Left forelimb (tissue), 1 donor: ENCODE results near the gene ITGA8.
"Not testable (repeated sequence)": the region's sequence is repeated elsewhere in the genome, so short reads cannot be mapped to it uniquely, and the experiment has no call there.

Experiments used
- DNase-seq: peaks from one replicate; pipeline ENCODE4 v3.0.0-alpha.2; 2018; ENCODE audit warnings: low spot score

ITGA8 gene

GRCh38 chr10:15557168-15557567 is 162.6 kb downstream of the ITGA8 start:
- not testable (repeated sequence) for DNase-seq

GRCh38 chr10:15550950-15551349 is 168.8 kb downstream of the ITGA8 start:
- no peak for DNase-seq

- no peak for DNase-seq
Measured at GRCh38 chr10:15548331-15548730, 171.4 kb downstream of the ITGA8 start.

GRCh38 chr10:15546606-15547005 is 173.1 kb downstream of the ITGA8 start:
- DNase-seq, result no peak

- DNase-seq, result no peak
Measured at GRCh38 chr10:15545884-15546283, 173.8 kb downstream of the ITGA8 start.

GRCh38 chr10:15545266-15545665 is 174.5 kb downstream of the ITGA8 start:
- no peak for DNase-seq

GRCh38 chr10:15543994-15544393 is 175.7 kb downstream of the ITGA8 start:
- no peak for DNase-seq

GRCh38 chr10:15542817-15543216 is 176.9 kb downstream of the ITGA8 start:
- DNase-seq, result no peak

GRCh38 chr10:15541376-15541775 is 178.3 kb downstream of the ITGA8 start:
- DNase-seq, result no peak

GRCh38 chr10:15540727-15541126 is 179.0 kb downstream of the ITGA8 start:
- DNase-seq, result no peak

- no peak for DNase-seq
Measured at GRCh38 chr10:15539262-15539661, 180.5 kb downstream of the ITGA8 start.

GRCh38 chr10:15534928-15535538 is 184.7 kb downstream of the ITGA8 start:
- DNase-seq, result not testable (repeated sequence)

GRCh38 chr10:15531927-15532722 is 187.6 kb downstream of the ITGA8 start:
- DNase-seq, result no peak

GRCh38 chr10:15528859-15529239 is 190.9 kb downstream of the ITGA8 start:
- DNase-seq, result no peak

GRCh38 chr10:15526754-15527153 is 193.0 kb downstream of the ITGA8 start:
- DNase-seq, result no peak

GRCh38 chr10:15521328-15521903 is 198.3 kb downstream of the ITGA8 start:
- no peak for DNase-seq

GRCh38 chr10:15518250-15518649 is 201.5 kb downstream of the ITGA8 start:
- DNase-seq, result no peak

GRCh38 chr10:15516256-15517085 is 203.3 kb downstream of the ITGA8 start:
- DNase-seq, result no peak

GRCh38 chr10:15515202-15515601 is 204.5 kb downstream of the ITGA8 start:
- peak; percentile 67 for DNase-seq

GRCh38 chr10:15510963-15511362 is 208.8 kb downstream of the ITGA8 start:
- DNase-seq, result no peak

- DNase-seq, result no peak
Measured at GRCh38 chr10:15505329-15505728, 214.4 kb downstream of the ITGA8 start.

- DNase-seq, result no peak
Measured at GRCh38 chr10:15504101-15504840, 215.5 kb downstream of the ITGA8 start.
